NOMO-1 treated with DMSO at 0.1 percent for 48 hours (cell line): ENCODE measurements around the gene SPINT2.
A peak's percentile ranks its signal among the peaks of the same experiment; 100 is the strongest.
"Not testable (repeated sequence)": the region's sequence is repeated elsewhere in the genome, so short reads cannot be mapped to it uniquely, and the experiment has no call there.

Source experiments
- DNase-seq: peaks from one replicate; lab custom pipeline; 2025; ENCODE audit not compliant: unreplicated experiment; lab: John Stamatoyannopoulos, UW

The SPINT2 gene, protein sequence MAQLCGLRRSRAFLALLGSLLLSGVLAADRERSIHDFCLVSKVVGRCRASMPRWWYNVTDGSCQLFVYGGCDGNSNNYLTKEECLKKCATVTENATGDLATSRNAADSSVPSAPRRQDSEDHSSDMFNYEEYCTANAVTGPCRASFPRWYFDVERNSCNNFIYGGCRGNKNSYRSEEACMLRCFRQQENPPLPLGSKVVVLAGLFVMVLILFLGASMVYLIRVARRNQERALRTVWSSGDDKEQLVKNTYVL

DNA sequence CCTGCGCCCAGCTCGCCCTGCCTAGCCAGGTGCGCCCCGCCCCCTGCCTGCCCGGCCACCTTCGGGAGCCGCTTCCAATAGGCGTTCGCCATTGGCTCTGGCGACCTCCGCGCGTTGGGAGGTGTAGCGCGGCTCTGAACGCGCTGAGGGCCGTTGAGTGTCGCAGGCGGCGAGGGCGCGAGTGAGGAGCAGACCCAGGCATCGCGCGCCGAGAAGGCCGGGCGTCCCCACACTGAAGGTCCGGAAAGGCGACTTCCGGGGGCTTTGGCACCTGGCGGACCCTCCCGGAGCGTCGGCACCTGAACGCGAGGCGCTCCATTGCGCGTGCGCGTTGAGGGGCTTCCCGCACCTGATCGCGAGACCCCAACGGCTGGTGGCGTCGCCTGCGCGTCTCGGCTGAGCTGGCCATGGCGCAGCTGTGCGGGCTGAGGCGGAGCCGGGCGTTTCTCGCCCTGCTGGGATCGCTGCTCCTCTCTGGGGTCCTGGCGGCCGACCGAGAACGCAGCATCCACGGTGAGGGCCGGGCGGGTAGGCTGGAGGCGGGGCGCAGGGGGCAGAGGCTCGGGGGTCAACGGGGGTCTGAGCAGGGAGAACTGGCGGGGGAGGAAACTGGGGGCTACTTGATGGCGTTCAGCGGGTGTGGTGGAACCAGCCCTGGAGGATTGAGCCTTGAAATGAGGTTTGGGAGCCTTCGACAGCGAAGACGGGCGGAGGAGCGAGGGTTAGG lies at the start of gene SPINT2:
TSS of gene SPINT2 (plus strand) at position 88 of the 727 bp plus-strand sequence. CDS start at position 408, 320 bp downstream.
- peak; percentile 49 for DNase-seq

DNA sequence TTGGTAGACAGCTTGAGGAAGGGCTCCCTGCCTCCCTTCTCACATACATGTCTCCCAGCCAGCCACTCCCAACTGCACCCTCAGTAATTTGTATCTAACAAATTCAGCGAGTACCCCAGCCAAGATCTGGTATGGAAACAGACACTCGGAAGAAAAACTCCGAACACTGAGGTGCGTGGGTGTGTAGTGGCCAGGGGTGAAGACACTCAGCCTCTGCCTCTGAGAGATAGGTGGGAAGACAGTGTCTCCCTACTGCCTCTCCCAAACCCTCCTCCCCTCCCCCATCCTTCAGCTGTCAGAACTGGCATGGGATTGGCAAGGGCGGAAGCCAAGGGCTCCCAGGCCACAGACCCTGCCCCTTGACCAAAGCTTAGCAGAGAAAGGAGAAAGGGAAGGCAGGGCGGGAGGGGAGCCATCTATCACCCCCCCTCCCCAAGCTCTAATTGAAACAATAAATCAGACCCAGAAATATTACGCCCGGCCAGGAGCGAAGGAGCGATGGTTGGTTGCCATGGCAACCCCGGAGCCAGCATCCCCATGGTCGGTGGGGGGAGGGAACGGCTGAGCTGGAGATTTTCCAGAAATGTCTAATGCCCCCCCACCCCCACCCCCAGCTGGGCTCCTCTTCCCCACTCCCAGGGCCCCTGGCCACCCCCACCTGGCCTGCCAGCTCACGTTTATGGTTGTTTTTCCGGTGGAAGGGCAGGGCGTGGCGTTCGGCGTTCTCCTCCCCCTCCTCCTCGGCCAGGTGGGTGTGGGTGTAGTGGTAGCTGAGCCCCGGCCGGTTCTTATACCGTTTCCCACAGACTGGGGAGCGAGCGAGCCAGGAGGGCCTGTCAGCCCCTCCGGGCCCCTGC lies 47.4 kb upstream of the SPINT2 start:
- no peak for DNase-seq

- DNase-seq = no peak
Observed at GRCh38 chr19:38218204-38218603, 46.2 kb upstream of the SPINT2 start.

DNA sequence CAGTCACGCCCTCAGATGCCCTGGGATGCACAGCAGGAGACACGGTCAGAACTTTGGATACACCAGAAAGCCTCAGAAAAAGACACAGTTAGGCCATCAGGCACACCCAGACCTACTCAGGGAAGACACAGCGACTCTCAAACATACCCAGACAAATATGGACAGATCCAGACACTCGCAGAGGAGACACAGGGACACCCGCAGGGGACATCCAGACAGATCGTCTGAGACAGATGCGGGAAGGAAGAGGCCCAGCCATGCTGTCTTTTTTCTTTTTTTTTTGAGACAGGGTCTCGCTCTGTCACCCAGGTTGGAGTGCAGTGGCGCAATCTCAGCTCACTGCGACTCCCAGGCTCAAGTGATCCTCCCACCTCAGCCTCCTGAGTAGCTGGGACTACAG lies 45.2 kb upstream of the SPINT2 start:
- DNase-seq = no peak

- no peak for DNase-seq
Observed at GRCh38 chr19:38221421-38221820, 43.0 kb upstream of the SPINT2 start.

DNA sequence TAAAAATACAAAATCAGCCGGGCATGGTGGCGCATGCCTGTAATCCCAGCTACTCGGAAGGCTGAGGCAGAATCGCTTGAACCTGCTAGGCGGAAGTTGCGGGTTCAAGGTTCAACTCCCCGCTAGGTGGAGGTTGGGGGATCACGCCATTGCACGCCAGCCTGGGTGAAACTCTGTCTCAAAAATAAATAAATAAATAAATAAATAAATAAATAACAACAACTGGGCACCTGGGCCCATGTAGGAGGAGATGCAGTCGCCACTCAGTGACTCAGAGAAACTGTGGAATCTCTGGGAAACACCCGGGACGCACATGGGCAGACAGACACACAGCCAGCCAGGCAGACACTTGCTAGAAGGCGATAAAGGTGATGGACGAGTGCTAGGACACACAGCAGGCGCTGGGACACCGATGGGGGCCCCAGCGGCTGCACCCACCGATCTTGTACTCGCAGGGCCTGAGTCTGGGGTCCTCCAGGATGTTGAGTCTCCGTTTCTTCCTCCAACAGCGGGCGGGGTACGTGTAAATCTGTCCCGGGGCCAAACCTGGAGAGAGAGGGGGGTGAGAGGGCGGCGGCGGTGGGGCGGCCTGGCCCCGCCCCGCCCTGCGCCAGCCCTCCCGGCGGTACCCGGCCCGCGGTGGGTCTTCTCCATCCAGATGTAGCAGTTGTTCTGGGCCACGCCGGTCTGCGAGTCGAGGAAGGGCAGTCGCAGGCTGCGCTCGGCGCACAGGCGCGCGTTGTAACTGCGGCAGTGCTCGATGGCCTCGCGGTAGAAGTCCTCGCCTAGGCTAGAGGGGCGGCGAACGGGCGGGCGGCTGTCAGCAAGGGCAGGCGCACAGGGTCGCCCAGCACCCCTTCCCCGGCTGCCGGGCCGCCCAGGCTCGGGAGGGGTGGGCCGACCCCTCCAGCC lies 42.2 kb upstream of the SPINT2 start:
- no peak for DNase-seq

DNA sequence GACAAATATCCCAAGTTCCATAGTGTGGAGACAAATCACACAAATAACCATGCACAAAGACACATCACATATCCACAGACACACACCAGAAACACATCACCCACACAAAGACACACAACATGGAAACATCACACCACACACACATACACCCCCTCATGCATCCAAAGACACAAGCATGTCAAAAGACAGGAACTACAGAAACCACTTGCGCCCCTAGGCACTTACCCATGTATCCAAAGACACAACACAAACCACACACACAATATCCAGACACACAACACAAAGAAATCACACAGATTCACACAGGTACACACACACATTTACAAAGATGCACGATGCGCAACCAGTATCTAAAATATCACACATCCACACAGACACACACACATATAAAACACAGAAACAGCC lies 41.3 kb upstream of the SPINT2 start:
- no peak for DNase-seq

DNA sequence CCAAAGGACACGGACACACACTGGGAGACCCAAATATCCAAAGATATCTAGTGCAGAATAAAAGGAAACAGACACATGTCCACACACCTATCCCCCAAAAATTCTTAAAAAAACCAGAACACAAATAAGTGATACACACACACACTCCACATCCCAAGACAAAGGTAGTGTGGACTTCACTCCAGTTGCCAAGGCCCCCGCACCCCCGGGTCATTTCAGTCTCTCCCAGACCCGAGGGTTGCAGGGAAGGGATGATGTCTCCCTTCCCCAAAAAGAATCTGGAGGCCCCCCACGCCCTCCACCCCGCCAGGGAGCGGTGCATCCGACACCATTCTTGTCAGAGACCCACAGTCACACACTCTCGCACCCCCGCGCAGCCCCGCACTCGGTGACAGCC lies 40.8 kb upstream of the SPINT2 start:
- no peak for DNase-seq

DNA sequence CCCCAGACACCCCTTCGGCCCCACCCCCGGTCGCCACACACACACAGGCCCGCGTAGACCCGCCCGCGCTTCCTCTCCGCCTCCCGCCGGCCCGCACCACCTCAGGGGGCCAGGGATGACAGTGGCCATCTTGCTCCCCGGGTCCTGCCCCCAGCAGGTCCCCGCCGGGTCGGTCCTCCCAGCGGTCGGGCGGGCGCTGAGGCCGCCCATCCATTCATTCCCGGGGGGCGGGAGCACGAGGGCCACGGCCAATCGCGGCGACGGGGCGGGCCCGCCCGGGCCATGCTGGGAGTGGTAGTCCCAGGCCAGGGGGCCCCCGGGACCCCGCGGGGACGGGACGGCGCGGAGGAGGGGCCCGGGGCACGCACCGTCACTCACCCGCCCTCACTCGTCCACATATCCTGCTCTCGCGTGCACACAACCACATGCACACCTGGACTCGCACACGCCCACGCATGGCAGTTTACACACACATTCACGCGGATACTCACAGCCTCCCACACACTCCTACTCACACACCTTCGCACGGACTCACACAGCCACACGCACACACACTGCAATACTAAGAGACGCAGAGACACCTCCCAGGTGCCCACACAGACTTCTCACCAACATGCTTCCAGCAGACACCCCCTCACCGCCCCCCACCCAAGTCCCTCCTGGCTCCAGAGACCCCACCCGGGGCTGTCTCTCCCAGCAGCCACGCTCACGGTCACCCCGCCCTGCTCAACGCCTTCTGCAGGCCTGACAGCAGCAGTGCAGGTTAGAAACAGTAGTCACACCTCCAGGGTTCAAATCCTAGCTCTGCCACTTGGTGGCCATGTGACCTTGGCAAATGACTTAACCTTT lies 40.1 kb upstream of the SPINT2 start, which contains the start of gene DPF1:
TSS of gene DPF1 (minus strand) at position 209 of the 849 bp plus-strand sequence. CDS start at position 129, 80 bp downstream.
- DNase-seq = peak; percentile 70

DNA sequence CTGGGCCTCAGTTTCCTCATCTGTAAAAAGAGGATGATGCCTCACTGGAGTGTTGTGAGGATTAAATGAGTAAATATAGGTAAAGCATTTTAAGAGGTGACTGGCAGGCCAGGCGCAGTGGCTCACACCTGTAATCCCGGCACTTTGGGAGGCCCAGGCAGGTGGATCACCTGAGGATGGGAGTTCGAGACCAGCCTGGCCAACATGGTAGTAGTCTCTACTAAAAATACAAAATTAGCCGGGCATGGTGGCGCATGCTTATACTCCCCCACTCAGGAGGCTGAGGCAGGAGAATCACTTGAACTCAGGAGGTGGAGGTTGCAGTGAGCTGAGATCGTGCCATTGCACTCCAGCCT lies 39.5 kb upstream of the SPINT2 start:
- not testable (repeated sequence) for DNase-seq

GRCh38 chr19:38227287-38228004 lies 36.9 kb upstream of the SPINT2 start:
- DNase-seq = no peak

GRCh38 chr19:38228005-38228377 lies 36.4 kb upstream of the SPINT2 start:
- DNase-seq = no peak

GRCh38 chr19:38228491-38229439 lies 35.6 kb upstream of the SPINT2 start:
- no peak for DNase-seq

DNA sequence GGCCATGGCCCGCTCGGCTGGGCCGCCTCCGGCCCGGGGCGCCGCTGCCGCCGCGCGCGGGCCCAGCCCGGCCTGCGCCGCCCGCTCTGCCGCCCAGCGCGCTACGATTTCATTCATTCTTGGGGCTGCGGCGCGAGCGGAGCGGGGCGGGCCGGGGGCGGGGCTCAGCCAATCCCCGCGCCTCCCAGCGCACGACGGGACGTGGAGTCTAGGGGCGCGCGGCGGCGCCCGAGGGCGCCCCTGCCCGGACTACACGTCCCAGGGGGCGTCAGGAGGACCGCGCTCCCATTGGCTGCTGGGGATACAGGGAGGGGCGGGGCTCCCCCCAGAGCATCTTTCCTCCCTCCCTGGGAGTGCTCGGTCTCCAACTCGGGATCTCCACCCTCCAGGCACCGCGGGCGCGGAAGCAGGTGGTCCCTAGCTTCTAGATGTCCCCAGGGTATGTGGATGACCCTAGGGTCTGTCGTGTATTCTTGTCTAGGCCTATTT lies 34.7 kb upstream of the SPINT2 start:
- DNase-seq = peak; percentile 82

- DNase-seq = not testable (repeated sequence)
Observed at GRCh38 chr19:38230506-38231133, 33.8 kb upstream of the SPINT2 start.

DNA sequence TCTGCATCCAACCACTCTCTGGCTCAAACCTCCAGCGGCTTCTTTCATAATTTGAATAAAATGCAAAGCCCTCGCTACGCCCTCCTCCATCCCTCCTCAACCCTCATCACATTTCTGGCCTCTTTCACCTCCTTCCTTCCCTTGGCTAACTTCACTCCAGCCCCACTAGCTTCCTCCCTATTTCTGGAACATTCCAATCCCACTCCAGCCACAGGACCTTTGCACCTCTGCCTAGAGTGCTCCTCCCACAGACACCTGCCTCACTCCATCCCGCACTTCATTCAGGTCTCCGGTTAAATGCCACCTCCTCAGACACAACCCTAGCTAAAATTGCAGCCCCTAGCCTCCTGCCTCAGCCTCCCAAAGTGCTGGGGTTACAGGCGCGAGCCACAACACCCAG lies 32.5 kb upstream of the SPINT2 start:
- DNase-seq = no peak

GRCh38 chr19:38233740-38234251 lies 30.6 kb upstream of the SPINT2 start:
- DNase-seq = peak; percentile 76
